SK-N-SH (cell line): Measurements from ENCODE around the gene KCNG3. TPM values are rescaled to one million over a fixed set of nuclear protein-coding genes. Genes with fewer than 3 reads are reported as not detected.

Source experiments
- CTCF ChIA-PET: fragments of 300-600, 350-600 bp; formaldehyde crosslinking; extraction: SDS; loops from one replicate; lab custom pipeline; 2021; lab: Yijun Ruan, JAX
- POLR2A ChIA-PET: fragments of 350-600 bp; sonication (Branson Sonifier 250); formaldehyde crosslinking; extraction: SDS; loops from one replicate; lab custom pipeline; 2020; ENCODE audit warnings: antibody characterized with exemption, inconsistent platforms; lab: Yijun Ruan, JAX
- DNase-seq: peaks from one replicate; pipeline ENCODE4 v3.0.0; 2012
- H2AFZ ChIP-seq: fragments of 200-600 bp; sonication (generic); 2 replicates; pipeline ENCODE4 v1.8.1; 2016; ENCODE audit warnings: antibody characterized with exemption, mild to moderate bottlenecking, low read depth
- H3F3A ChIP-seq: fragments of 200-600 bp; sonication (generic); replicated peaks from 2 replicates; pipeline ENCODE3; 2016; ENCODE audit warnings: antibody characterized with exemption, mild to moderate bottlenecking; ENCODE audit not compliant: insufficient read depth
- H3K27ac ChIP-seq, 2 experiments: fragments of 200-500 bp in 1 of 2; fragments of 200-600 bp in 1 of 2; sonication (Bioruptor generic) in 1 of 2; sonication (generic), shearing (Covaris generic) in 1 of 2; 2 replicates each; pipeline versions ENCODE4 v1.5.1 to v1.6.1; 2014 to 2016; ENCODE audit warnings: low read depth in 2 of 2, inconsistent platforms in 1 of 2, low read length in 1 of 2, mild to moderate bottlenecking in 1 of 2, mixed read lengths in 1 of 2
- H3K27me3 ChIP-seq: fragments of 200-600 bp; sonication (generic), shearing (Covaris generic); 2 replicates; pipeline ENCODE4 v1.6.1; 2016; ENCODE audit warnings: mixed run types; ENCODE audit not compliant: insufficient read depth
- H3K36me3 ChIP-seq, 2 experiments: fragments of 200-500 bp in 1 of 2; fragments of 200-600 bp in 1 of 2; sonication (Bioruptor generic) in 1 of 2; sonication (generic) in 1 of 2; replicated peaks in 1 of 2; 2 replicates each; pipeline versions ENCODE3 to v1.5.1; 2014 to 2016; ENCODE audit warnings: low read length in 1 of 2, mild to moderate bottlenecking in 1 of 2; ENCODE audit not compliant: insufficient read depth in 2 of 2, control insufficient read depth in 1 of 2
- H3K4me1 ChIP-seq, 2 experiments: fragments of 200-500 bp in 1 of 2; fragments of 200-600 bp in 1 of 2; sonication (Bioruptor generic) in 1 of 2; sonication (generic), shearing (Covaris generic) in 1 of 2; 2 replicates each; pipeline versions ENCODE4 v1.5.1 to v1.6.1; 2014 to 2016; ENCODE audit warnings: low read depth in 1 of 2, low read length in 1 of 2, mixed run types in 1 of 2; ENCODE audit not compliant: insufficient read depth in 2 of 2, control insufficient read depth in 1 of 2
- H3K4me2 ChIP-seq: fragments of 200-600 bp; sonication (generic), shearing (Covaris generic); 2 replicates; pipeline ENCODE4 v1.6.1; 2017; ENCODE audit warnings: mixed run types
- H3K4me3 ChIP-seq, 2 experiments: fragments of 200-500 bp in 1 of 2; fragments of 200-600 bp in 1 of 2; sonication (Bioruptor generic) in 1 of 2; sonication (generic), shearing (Covaris generic) in 1 of 2; 2 replicates each; pipeline versions ENCODE4 v1.5.1 to v1.8.1; 2014 to 2016; ENCODE audit warnings: low read depth in 2 of 2, inconsistent platforms in 1 of 2, low read length in 1 of 2, mild to moderate bottlenecking in 1 of 2, mixed read lengths in 1 of 2, moderate library complexity in 1 of 2
- H3K79me2 ChIP-seq: fragments of 200-600 bp; sonication (generic); 2 replicates; pipeline ENCODE4 v1.8.1; 2017; ENCODE audit warnings: mild to moderate bottlenecking; ENCODE audit not compliant: insufficient read depth
- H3K9ac ChIP-seq: fragments of 200-600 bp; sonication (generic); 2 replicates; pipeline ENCODE4 v1.6.1; 2017; ENCODE audit warnings: mixed run types
- H3K9me2 ChIP-seq: fragments of 200-600 bp; sonication (generic); 2 replicates; pipeline ENCODE4 v1.6.1; 2017; ENCODE audit warnings: mixed run types
- H3K9me3 ChIP-seq: fragments of 200-600 bp; sonication (generic); 2 replicates; pipeline ENCODE4 v1.6.1; 2017; ENCODE audit warnings: mixed run types, mild to moderate bottlenecking, moderate library complexity
- H4K20me1 ChIP-seq: fragments of 200-600 bp; sonication (generic); 2 replicates; pipeline ENCODE4 v1.6.1; 2017; ENCODE audit warnings: mild to moderate bottlenecking, mixed run types; ENCODE audit not compliant: insufficient read depth
- ELF1 ChIP-seq: IDR thresholded peaks from 2 replicates; pipeline ENCODE4 v1.4.0; 2012
- EP300 ChIP-seq, 2 experiments: IDR thresholded peaks; 2 replicates each; pipeline versions ENCODE4 v1.4.0 to v1.6.1; 2012; ENCODE audit warnings: borderline replicate concordance in 1 of 2, low read depth in 1 of 2, low read length in 1 of 2
- FOXM1 ChIP-seq: IDR thresholded peaks from 2 replicates; pipeline ENCODE4 v1.4.0; 2012; ENCODE audit warnings: low read depth, mild to moderate bottlenecking
- MEF2A ChIP-seq: IDR thresholded peaks from 2 replicates; pipeline ENCODE4 v1.4.0; 2012; ENCODE audit warnings: low read depth, borderline replicate concordance
- POLR2AphosphoS5 ChIP-seq: IDR thresholded peaks from 2 replicates; pipeline ENCODE4 v1.6.1; 2012; ENCODE audit warnings: low read depth, low read length
- RFX5 ChIP-seq: IDR thresholded peaks from 2 replicates; pipeline ENCODE4 v1.6.1; 2012; ENCODE audit warnings: mild to moderate bottlenecking, improper control_type of control experiment, low read length
- SIN3A ChIP-seq: IDR thresholded peaks from 2 replicates; pipeline ENCODE4 v1.6.1; 2012; ENCODE audit warnings: low read depth, mild to moderate bottlenecking, low read length, moderate library complexity, borderline replicate concordance
- SMC3 ChIP-seq: IDR thresholded peaks from 2 replicates; pipeline ENCODE4 v1.6.1; 2012; ENCODE audit warnings: low read depth, low read length, improper control_type of control experiment
- TCF12 ChIP-seq: IDR thresholded peaks from 2 replicates; pipeline ENCODE4 v1.4.0; 2012
- YY1 ChIP-seq: IDR thresholded peaks from 2 replicates; pipeline ENCODE4 v1.4.0; 2012; ENCODE audit warnings: low read depth, mild to moderate bottlenecking
- WGBS: methylation state at CpG from one replicate; pipeline ENCODE4 v1.1.6; 2017; ENCODE audit warnings: low lambda C conversion rate; 5-methylcytosine and 5-hydroxymethylcytosine counted together
- polyA plus RNA-seq, 3 experiments: library from polyadenylated mRNA; depleted of rRNA; stranded (reverse); fragments of >200 nt; gene quantifications; 2 replicates each; pipeline ENCODE4 v1.2.3, GENCODE V29; 2012
- TF ChIP-seq, protein P1 (sequence below): fragments of 200-600 bp; sonication (generic); IDR thresholded peaks from 2 replicates; pipeline ENCODE4 v1.6.1; 2017; ENCODE audit warnings: antibody characterized with exemption, mild to moderate bottlenecking, moderate library complexity

The KCNG3 gene
- polyA plus RNA-seq, 1 of the 3 experiments (the other 2 are of a cell fraction) = 0.03 TPM

- no peaks in the 10 kb centered on the region for H3K9me2 ChIP-seq
- no peak overlapping the region for H3K27ac ChIP-seq
- H3K4me2 ChIP-seq = no peak overlapping the region
- no peak overlapping the region for H3K4me3 ChIP-seq
- H3K79me2 ChIP-seq = no peaks in the 10 kb centered on the region
- DNase-seq = no peak
- 83% methylated on average over 6 of the region's 6 CpGs for WGBS
- no peaks in the 10 kb centered on the region for H3K36me3 ChIP-seq
- TF ChIP-seq RFX5 (no peak), TCF12 (no peak), SMC3 (no peak), ELF1 (no peak), SIN3A (no peak), FOXM1 (no peak), EP300 (IDR thresholded peaks at IDR 0.05; ENCODE audit: borderline replicate concordance in 1 of 2, low read depth in 1 of 2, low read length in 1 of 2) (no peak)
- TF ChIP-seq, protein P1, sequence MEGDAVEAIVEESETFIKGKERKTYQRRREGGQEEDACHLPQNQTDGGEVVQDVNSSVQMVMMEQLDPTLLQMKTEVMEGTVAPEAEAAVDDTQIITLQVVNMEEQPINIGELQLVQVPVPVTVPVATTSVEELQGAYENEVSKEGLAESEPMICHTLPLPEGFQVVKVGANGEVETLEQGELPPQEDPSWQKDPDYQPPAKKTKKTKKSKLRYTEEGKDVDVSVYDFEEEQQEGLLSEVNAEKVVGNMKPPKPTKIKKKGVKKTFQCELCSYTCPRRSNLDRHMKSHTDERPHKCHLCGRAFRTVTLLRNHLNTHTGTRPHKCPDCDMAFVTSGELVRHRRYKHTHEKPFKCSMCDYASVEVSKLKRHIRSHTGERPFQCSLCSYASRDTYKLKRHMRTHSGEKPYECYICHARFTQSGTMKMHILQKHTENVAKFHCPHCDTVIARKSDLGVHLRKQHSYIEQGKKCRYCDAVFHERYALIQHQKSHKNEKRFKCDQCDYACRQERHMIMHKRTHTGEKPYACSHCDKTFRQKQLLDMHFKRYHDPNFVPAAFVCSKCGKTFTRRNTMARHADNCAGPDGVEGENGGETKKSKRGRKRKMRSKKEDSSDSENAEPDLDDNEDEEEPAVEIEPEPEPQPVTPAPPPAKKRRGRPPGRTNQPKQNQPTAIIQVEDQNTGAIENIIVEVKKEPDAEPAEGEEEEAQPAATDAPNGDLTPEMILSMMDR = peak; percentile 41
- no peaks in the 10 kb centered on the region for H3K27me3 ChIP-seq
- peaks cover 0 to 2% of the 10 kb centered on the region in 2 experiments; a peak in 1 of 4 replicates for H3K4me1 ChIP-seq
- H3F3A ChIP-seq = no peaks in the 10 kb centered on the region
- no peak overlapping the region for H2AFZ ChIP-seq
- H3K9ac ChIP-seq = no peak overlapping the region
- ChIA-PET CTCF (interaction anchor here (0.6 to 2.3 kb wide), 5 partner anchors 9 to 71 kb away, joined by 3 to 7 read pairs (median 3); no protein-coding TSS in a partner anchor), POLR2A (no interaction called here)
- H3K9me3 ChIP-seq = no peaks in the 10 kb centered on the region
- no peaks in the 10 kb centered on the region for H4K20me1 ChIP-seq
Measured at GRCh38 chr2:42457011-42457410, 36.8 kb downstream of the KCNG3 start.

DNA sequence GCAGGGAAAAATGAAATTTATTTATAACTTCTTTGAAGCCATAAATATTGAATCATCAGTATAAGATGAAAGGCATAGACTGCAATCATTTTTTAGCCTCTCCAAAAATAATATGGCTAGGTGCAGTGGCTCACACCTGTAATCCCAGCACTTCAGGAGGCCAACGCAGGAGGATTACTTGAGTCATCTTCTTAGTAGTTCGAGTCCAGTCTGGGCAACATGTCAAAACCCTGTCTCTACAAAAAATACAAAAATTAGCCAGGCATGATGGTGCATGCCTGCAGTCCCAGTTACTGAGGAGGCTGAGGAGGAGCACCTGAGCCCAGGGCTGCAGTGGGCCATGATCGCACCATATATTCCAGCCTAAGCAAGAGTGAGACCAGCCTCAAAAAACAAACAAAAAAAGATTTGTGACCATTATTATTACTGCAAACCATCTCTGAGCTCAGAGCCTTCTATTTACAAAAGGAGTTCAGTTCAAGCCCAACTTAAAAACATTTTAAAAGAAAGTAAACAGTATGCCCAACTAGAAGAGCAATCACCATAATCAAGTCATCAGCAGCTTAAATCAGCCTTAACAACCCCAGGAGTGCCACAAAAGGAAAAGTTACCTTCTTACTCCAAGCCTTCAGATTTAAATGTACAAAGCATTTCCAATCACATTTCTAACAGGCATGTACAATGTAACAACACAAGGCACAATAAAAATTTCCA lies 37.5 kb downstream of the KCNG3 start:
- no peaks in the 10 kb centered on the region for H3K9me2 ChIP-seq
- ChIA-PET CTCF (interaction anchor here (1.0 to 2.3 kb wide), 3 partner anchors 15 to 70 kb away, joined by 3 to 7 read pairs (median 5); no protein-coding TSS in a partner anchor), POLR2A (no interaction called here)
- H3K79me2 ChIP-seq = no peaks in the 10 kb centered on the region
- no peaks in the 10 kb centered on the region for H3K9me3 ChIP-seq
- H4K20me1 ChIP-seq = no peaks in the 10 kb centered on the region
- H3K4me2 ChIP-seq = no peak overlapping the region
- DNase-seq = no peak
- WGBS = 70% methylated on average over 3 of the region's 3 CpGs
- no peak overlapping the region for H3K4me3 ChIP-seq
- H3K4me1 ChIP-seq = peaks cover 0 to 2% of the 10 kb centered on the region in 2 experiments; a peak in 1 of 4 replicates
- no peak for TF ChIP-seq TCF12
- no peak for TF ChIP-seq MEF2A
- TF ChIP-seq RFX5 = no peak
- no peak for TF ChIP-seq POLR2AphosphoS5
- TF ChIP-seq YY1 = no peak
- no peak overlapping the region for H3K9ac ChIP-seq
- H2AFZ ChIP-seq = no peak overlapping the region
- H3F3A ChIP-seq = no peaks in the 10 kb centered on the region
- no peaks in the 10 kb centered on the region for H3K27me3 ChIP-seq
- no peak overlapping the region for H3K27ac ChIP-seq
- no peaks in the 10 kb centered on the region for H3K36me3 ChIP-seq
